ENCODE data around the gene NUP133. TPM values are rescaled to one million over a fixed set of nuclear protein-coding genes. Genes with fewer than 3 reads are reported as not detected.
"Not testable (repeated sequence)": the region's sequence is repeated elsewhere in the genome, so short reads cannot be mapped to it uniquely, and the experiment has no call there.

The NUP133 gene
- total RNA-seq, 1 donor from 2014 or later, result 35.8 TPM

DNA sequence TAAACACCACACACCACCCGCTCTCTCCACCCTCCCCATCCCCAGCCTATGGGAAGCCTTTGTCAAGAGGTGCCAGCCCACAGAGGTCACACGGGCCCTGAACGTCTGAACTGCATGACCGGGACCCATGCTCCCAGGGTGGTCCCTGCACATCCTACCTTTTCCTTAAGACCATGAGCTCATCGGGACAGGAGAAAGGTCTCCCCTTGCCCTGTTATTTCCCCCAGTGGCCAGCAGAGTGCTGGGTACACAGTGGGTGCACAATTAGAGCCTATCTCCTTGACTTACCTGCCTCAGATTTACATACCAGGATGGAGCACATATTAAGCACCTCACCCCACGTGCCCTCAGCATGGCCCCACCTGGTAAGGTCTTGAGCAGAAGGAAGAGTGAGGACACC lies 105.1 kb downstream of the NUP133 start:
- intact Hi-C loops (cut with DNase I), result no loop called here
- DNase-seq (ENCODE audit: low spot score) (no peak), ATAC-seq (no peak)

DNA sequence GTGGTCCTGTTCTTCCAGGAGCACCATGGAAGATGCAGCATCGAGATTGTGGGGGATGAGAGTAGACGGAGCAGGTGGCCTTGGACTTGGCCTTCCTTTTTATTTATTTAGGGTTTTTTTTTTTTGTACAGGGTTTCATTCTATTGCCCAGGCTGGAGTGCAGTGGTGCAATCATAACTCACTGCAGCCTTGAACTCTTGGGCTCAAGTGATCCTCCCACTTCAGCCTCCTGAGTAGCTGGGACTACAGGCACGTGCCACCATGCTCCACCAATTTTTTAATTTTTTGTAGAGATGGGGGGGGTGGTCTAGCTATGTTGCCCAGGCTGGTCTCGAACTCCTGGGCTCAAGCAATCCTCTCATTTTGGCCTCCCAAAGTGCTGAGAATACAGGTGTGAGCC lies 105.8 kb downstream of the NUP133 start:
- ATAC-seq; DNase-seq (ENCODE audit: low spot score); intact Hi-C loops (cut with DNase I): not testable (repeated sequence)

DNA sequence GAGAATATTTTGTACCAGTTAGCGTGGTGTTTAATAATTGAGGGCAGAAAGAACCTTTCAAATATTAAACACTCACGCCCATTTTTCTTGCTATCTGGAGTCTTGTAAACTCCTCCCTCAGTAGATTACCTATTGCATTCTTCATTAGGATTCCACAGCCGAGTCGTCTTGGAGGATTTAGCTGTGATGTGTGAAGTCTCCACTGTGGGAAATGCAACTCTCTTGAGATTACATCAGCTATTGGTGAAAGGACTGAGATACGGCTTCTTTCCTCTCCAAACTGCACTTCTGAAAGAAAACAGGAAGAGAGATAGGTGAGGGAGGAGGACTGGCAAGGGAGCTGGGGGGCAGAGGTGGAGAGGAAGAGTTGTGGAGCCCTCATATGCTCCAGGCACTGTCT lies 110.4 kb downstream of the NUP133 start:
- ATAC-seq (no peak), DNase-seq (ENCODE audit: low spot score) (no peak)

DNA sequence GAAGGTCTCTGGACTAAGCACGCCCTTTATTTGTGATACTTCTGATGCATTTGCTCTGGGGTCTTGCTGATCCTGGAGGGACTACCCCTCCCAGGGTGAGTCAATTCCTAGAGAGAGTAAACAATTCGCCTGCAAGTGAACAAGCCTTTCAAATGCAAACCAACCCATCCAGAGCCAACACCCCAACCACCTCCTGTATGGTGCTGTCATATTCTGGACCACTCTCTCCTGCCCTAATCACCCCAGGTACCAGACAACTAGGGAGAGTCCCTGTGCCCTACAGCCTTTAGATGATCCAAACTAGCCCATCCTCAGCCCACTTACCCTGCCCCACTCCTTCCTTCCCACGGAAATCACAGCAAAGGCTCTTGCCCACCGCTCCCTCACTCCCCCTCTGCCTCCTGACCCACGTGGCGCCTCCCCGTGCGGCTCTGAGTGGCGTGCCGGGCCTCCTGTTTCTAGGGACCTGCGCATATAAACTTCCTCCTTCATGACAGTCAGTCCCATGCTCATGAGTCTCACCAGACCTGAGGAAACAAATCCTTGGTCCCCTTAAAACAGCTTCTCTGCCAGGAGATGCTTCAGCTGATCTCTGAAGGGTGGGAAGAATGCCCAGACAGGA lies 111.4 kb downstream of the NUP133 start:
- no peak for DNase-seq (ENCODE audit: low spot score)
- intact Hi-C loops (cut with DNase I), result no loop called here

More for the DNA sequence above, 110.4 kb downstream of the NUP133 start:
- intact Hi-C loops (cut with DNase I), result no loop called here

DNA sequence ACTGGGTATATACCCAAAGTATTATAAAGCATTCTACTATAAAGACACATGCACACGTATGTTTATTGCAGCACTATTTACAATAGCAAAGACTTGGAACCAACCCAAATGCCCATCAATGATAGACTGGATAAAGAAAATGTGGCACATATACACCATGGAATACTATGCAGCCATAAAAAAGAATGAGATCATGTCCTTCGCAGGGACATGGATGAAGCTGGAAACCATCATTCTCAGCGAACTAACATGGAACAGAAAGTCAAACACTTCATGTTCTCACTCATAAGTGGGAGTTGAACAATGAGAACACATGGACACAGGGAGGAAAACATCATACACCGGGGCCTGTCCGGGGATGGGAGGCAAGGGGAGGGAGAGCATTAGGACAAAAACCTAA lies 113.6 kb downstream of the NUP133 start:
- intact Hi-C loops (cut with DNase I); ATAC-seq; DNase-seq (ENCODE audit: low spot score): not testable (repeated sequence)

More for the DNA sequence above, 111.4 kb downstream of the NUP133 start:
- no peak for ATAC-seq

DNA sequence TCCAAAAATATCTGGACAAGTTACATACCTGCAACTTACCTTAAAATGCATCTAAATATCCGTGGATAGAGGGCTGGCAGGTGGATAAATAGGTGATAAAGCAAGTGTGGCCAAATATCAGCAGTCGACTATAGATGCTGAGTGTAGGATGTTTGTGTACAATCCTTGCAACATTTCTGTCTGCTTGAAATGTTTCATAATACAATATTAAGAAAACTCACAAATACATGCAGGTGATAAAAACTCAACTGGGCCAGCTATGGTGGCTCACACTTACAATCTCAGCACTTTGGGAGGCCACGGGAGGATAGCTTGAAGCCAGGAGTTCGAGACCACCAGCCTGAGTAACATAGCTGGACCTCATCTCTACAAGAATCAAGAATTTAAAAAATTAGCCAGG lies 115.2 kb downstream of the NUP133 start:
- intact Hi-C loops (cut with DNase I), result no loop called here
- DNase-seq (ENCODE audit: low spot score) (no peak), ATAC-seq (no peak)

Other genes starting within 250 kb of the NUP133 start
- gene RAB4A, start 237.2 kb downstream of the NUP133 start, total RNA-seq, result 65.3 TPM
- 9.2 TPM for gene CCSAP, start 165.3 kb downstream of the NUP133 start, total RNA-seq
- gene ACTA1, start 74.2 kb downstream of the NUP133 start, total RNA-seq, result 0.45 TPM
- 16.1 TPM for gene ABCB10, start 50.4 kb upstream of the NUP133 start, total RNA-seq
- 15.2 TPM for gene TAF5L, start 117.8 kb upstream of the NUP133 start, total RNA-seq
- 8.2 TPM for gene URB2, start 117.9 kb upstream of the NUP133 start, total RNA-seq